Measurements from ENCODE around the gene CDHR2.

Gene CDHR2

DNA sequence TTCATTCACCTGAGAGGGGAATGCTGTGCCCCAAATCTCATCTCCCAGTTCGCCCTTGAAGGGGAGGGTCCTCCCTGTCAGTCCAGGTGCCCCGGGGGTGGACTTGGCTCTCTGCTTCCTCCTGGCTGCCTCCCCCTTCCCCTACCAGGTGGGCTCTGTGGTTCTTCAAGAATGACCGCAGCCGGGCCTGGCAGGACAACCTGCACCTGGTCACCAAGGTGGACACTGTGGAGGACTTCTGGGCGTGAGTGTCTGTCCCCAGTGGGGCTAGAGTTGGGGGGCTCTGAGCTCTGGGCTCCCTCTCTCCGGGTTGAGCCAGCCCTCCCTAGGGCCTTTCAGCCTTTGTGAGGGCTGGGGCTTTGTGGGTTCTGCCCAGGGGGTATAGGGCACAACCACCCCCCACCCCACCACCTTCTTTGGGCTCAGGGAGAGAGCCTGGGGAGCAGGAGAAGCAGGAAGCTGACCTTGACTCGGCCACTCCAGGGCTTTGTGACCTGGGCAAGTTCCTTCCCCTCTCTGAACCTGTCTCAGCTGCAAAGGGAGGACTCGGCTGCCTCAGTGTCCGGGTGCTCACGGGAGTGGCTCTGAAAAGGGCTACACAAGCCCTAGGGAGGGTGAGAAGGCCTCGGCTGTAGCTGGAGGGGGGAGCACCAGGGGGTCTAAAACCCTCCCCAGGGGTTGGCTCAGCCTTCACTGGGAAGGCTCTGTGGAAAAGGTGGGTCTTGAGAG is 94.5 kb downstream of the CDHR2 start:
- no peak for DNase-seq

DNA sequence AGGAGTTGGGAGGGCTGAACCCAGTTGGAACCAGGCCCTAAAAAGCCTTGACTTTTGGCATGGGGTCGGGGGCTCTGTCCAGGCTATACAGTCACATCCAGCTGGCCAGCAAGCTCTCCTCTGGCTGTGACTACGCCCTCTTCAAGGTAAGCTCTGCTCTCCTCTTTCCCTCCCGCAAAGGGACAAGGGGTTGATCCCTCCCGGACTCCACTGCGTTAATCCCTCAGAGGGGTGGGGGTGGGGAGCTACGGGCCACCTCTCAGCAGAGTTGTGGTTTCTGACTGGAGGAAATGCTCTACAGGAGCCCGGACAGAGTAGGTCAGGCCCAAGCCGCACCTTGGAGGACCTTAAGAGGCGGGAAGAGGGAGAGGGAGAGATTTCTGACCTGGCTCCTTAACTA is 95.2 kb downstream of the CDHR2 start:
- no peak for DNase-seq

DNA sequence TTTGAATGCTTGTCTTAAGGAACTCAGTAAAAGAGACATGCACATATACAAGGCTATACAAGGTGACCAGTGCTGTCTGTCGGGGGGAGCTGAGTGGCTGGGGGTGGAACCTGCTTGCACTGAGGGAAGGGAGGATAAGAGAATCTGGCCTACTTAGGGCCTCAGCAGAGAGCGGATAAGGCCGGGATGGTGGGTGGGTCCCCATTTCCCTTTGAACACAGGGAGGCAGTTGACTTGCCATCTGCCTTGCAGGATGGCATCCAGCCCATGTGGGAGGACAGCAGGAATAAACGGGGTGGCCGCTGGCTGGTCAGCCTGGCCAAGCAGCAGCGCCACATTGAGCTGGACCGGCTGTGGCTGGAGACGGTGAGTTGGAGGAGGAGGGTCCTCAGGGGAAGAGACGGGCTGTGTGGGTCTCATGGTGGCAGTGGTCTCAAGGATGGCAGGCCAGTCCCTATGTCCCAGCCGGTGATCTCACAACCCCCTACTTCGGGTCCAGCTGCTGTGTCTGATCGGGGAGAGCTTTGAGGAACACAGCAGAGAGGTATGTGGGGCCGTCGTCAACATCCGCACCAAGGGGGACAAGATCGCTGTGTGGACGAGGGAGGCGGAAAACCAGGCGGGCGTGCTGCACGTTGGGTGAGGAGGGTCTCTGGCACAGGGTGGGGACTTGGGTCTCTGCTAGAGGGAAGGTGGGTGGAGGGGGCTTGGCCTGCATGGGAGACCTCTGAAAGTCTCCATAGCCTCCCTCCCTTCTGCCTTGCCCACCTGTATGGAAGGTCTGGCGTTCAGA is 95.9 kb downstream of the CDHR2 start:
- DNase-seq = no peak

Measured in midbrain (tissue), 1 donor.